ENCODE results near the gene PFKM.

DNA sequence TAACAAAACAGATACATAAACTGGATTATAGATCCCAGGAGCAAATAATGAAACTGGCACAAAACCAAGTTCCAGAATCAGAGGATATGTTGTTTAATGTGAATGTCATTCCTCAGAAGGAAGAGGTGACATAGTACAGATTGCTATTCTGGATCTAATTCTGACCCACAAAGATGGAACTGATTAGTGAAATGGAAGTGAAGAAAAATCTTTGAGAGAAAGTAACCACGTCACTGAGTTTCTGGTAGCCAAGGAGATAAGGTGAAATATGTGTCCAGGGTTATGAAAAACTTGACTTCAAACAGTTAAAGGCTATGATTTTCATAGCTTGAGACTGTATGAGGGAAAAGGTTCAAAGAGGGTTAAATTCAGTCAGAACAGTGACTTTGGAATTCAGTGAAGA lies 75.6 kb downstream of the PFKM start:
- TF ChIP-seq, protein P1, sequence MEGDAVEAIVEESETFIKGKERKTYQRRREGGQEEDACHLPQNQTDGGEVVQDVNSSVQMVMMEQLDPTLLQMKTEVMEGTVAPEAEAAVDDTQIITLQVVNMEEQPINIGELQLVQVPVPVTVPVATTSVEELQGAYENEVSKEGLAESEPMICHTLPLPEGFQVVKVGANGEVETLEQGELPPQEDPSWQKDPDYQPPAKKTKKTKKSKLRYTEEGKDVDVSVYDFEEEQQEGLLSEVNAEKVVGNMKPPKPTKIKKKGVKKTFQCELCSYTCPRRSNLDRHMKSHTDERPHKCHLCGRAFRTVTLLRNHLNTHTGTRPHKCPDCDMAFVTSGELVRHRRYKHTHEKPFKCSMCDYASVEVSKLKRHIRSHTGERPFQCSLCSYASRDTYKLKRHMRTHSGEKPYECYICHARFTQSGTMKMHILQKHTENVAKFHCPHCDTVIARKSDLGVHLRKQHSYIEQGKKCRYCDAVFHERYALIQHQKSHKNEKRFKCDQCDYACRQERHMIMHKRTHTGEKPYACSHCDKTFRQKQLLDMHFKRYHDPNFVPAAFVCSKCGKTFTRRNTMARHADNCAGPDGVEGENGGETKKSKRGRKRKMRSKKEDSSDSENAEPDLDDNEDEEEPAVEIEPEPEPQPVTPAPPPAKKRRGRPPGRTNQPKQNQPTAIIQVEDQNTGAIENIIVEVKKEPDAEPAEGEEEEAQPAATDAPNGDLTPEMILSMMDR (IDR thresholded peaks at IDR 0.05; ENCODE audit: borderline replicate concordance, extremely low read depth, low read length, poor library complexity, severe bottlenecking) = no peak
- TF ChIP-seq EZH2 (IDR thresholded peaks at IDR 0.05; ENCODE audit: borderline replicate concordance, low read depth, low read length, severe bottlenecking) = no peak
